ENCODE measurements around the gene ACSL6. TPM values are rescaled to one million over a fixed set of nuclear protein-coding genes. Genes with fewer than 3 reads are reported as not detected.

Gene ACSL6
- total and polyA plus RNA-seq, 10 of the 15 experiments (the other 5 are each of a cell fraction or from before 2014, with no cell fraction given): 0.06 to 0.53 TPM; not detected in 8

DNA sequence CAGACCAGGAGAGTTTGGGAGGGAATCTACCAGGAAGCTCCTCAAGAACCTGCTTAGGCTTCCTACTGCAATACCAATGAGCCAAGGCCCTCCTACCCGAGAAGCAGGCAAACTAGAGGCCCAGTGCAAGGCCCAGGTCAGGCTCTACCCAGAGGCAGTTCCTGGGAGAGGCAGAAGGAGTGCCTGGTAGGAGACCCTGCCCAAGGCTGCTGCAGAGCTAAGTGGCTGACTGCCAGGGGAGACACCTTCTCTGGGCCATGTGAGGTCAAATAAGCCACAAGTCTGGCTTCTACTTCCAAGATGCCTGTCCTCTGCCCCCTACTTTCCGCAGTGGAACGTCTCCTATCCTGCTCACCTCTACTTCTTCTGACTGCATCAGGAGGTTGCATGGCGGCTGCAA, 17.8 kb downstream of the ACSL6 start:
- Histone ChIP-seq H3K27ac (ENCODE audit: control insufficient read depth, insufficient read depth) (no peak overlapping the region), H3K4me1 (ENCODE audit: control insufficient read depth, insufficient read depth, low read length) (no peaks in the 10 kb centered on the region), H2AFZ (ENCODE audit: control insufficient read depth, low read depth, low read length) (no peak overlapping the region), H3K79me2 (ENCODE audit: control insufficient read depth, insufficient read depth, low read length) (no peaks in the 10 kb centered on the region), H3K9me3 (replicated peaks; ENCODE audit: control insufficient read depth, insufficient read depth, low read length) (no peaks in the 10 kb centered on the region), H3K9ac (ENCODE audit: control insufficient read depth, insufficient read depth, low read length) (no peak overlapping the region), H3K27me3 (replicated peaks in 1 of 2; ENCODE audit: control insufficient read depth in 2 of 2, insufficient read depth in 2 of 2, low read length in 1 of 2) (peaks cover 0 to 2% of the 10 kb centered on the region in 2 experiments; a peak in 1 of 4 replicates), H3K36me3 (ENCODE audit: control insufficient read depth in 2 of 2, insufficient read depth in 2 of 2, low read length in 1 of 2) (no peaks in the 10 kb centered on the region), H4K20me1 (ENCODE audit: control insufficient read depth, insufficient read depth) (no peaks in the 10 kb centered on the region), H3K4me3 (no peak overlapping the region), H3K4me2 (ENCODE audit: control insufficient read depth, insufficient read depth) (no peak overlapping the region)
- ChIA-PET SMC1A (ENCODE audit: uncharacterized antibody, unreplicated experiment) (interaction anchor here (0.7 kb wide), 1 partner anchor 1633 kb away, joined by 3 read pairs; no protein-coding TSS in a partner anchor), POLR2A (no interaction called here), RAD21 (ENCODE audit: unreplicated experiment) (no interaction called here), CTCF (interaction anchor here (1.3 kb wide), 1 partner anchor 10 kb away, joined by 3 read pairs; no protein-coding TSS in a partner anchor)
- FAIRE-seq (no peak), ATAC-seq (no peak), DNase-seq (ENCODE audit: low read depth, low spot score) (no peak)
- WGBS (ENCODE audit: insufficient coverage, insufficient replicate concordance, low lambda C conversion rate, missing lambda C conversion rate): 55% methylated on average over 4 of the region's 4 CpGs
- BruUV-seq (replicated peaks): no TSS peak
- in situ Hi-C loops (cut with MboI) (no loop called here), intact Hi-C loops (cut with micrococcal nuclease; ENCODE audit: unreplicated experiment) (no loop called here)
- TF ChIP-seq EP300 (IDR thresholded peaks at IDR 0.05; ENCODE audit: borderline replicate concordance in 1 of 2, control insufficient read depth in 1 of 2, low read depth in 2 of 2, low read length in 2 of 2) (no peak), NBN (IDR thresholded peaks at IDR 0.05) (no peak), SUPT20H (IDR thresholded peaks at IDR 0.05; ENCODE audit: borderline replicate concordance, control insufficient read depth, low read depth, low read length) (no peak), SMARCA5 (IDR thresholded peaks at IDR 0.05) (no peak), NFYA (IDR thresholded peaks at IDR 0.05; ENCODE audit: borderline replicate concordance, low read depth, low read length) (no peak), SREBF1 (IDR thresholded peaks at IDR 0.05; ENCODE audit: low read length) (no peak), WRNIP1 (IDR thresholded peaks at IDR 0.05; ENCODE audit: borderline replicate concordance, low read depth, low read length) (no peak), BRCA1 (IDR thresholded peaks at IDR 0.05; ENCODE audit: low read depth, low read length) (no peak)
- TF ChIP-seq, protein P1, sequence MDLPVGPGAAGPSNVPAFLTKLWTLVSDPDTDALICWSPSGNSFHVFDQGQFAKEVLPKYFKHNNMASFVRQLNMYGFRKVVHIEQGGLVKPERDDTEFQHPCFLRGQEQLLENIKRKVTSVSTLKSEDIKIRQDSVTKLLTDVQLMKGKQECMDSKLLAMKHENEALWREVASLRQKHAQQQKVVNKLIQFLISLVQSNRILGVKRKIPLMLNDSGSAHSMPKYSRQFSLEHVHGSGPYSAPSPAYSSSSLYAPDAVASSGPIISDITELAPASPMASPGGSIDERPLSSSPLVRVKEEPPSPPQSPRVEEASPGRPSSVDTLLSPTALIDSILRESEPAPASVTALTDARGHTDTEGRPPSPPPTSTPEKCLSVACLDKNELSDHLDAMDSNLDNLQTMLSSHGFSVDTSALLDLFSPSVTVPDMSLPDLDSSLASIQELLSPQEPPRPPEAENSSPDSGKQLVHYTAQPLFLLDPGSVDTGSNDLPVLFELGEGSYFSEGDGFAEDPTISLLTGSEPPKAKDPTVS (IDR thresholded peaks at IDR 0.05; ENCODE audit: low read depth, low read length): no peak
- TF ChIP-seq, protein P2, sequence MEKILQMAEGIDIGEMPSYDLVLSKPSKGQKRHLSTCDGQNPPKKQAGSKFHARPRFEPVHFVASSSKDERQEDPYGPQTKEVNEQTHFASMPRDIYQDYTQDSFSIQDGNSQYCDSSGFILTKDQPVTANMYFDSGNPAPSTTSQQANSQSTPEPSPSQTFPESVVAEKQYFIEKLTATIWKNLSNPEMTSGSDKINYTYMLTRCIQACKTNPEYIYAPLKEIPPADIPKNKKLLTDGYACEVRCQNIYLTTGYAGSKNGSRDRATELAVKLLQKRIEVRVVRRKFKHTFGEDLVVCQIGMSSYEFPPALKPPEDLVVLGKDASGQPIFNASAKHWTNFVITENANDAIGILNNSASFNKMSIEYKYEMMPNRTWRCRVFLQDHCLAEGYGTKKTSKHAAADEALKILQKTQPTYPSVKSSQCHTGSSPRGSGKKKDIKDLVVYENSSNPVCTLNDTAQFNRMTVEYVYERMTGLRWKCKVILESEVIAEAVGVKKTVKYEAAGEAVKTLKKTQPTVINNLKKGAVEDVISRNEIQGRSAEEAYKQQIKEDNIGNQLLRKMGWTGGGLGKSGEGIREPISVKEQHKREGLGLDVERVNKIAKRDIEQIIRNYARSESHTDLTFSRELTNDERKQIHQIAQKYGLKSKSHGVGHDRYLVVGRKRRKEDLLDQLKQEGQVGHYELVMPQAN (conservative IDR thresholded peaks at IDR 0.05): no peak
- TF ChIP-seq, protein P3, sequence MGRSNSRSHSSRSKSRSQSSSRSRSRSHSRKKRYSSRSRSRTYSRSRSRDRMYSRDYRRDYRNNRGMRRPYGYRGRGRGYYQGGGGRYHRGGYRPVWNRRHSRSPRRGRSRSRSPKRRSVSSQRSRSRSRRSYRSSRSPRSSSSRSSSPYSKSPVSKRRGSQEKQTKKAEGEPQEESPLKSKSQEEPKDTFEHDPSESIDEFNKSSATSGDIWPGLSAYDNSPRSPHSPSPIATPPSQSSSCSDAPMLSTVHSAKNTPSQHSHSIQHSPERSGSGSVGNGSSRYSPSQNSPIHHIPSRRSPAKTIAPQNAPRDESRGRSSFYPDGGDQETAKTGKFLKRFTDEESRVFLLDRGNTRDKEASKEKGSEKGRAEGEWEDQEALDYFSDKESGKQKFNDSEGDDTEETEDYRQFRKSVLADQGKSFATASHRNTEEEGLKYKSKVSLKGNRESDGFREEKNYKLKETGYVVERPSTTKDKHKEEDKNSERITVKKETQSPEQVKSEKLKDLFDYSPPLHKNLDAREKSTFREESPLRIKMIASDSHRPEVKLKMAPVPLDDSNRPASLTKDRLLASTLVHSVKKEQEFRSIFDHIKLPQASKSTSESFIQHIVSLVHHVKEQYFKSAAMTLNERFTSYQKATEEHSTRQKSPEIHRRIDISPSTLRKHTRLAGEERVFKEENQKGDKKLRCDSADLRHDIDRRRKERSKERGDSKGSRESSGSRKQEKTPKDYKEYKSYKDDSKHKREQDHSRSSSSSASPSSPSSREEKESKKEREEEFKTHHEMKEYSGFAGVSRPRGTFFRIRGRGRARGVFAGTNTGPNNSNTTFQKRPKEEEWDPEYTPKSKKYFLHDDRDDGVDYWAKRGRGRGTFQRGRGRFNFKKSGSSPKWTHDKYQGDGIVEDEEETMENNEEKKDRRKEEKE (IDR thresholded peaks at IDR 0.05): no peak
- TF ChIP-seq, protein P4, sequence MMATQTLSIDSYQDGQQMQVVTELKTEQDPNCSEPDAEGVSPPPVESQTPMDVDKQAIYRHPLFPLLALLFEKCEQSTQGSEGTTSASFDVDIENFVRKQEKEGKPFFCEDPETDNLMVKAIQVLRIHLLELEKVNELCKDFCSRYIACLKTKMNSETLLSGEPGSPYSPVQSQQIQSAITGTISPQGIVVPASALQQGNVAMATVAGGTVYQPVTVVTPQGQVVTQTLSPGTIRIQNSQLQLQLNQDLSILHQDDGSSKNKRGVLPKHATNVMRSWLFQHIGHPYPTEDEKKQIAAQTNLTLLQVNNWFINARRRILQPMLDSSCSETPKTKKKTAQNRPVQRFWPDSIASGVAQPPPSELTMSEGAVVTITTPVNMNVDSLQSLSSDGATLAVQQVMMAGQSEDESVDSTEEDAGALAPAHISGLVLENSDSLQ (IDR thresholded peaks at IDR 0.05): no peak
